H9 (cell line): ENCODE measurements around the gene GRIK1. TPM values are rescaled to one million over a fixed set of nuclear protein-coding genes. Genes with fewer than 3 reads are reported as not detected.

Experiments used
- DNase-seq: peaks from one replicate; pipeline ENCODE4 v3.0.0-alpha.2; 2017
- H2AFZ ChIP-seq: one replicate; pipeline ENCODE4 v1.6.1; 2013; ENCODE audit warnings: mild to moderate bottlenecking, low read length, control low read depth, moderate library complexity
- H2AK5ac ChIP-seq: 2 replicates; pipeline ENCODE4 v1.6.1; 2013; ENCODE audit warnings: low read length, control low read depth, mixed read lengths; ENCODE audit not compliant: insufficient read length
- H2BK120ac ChIP-seq: one replicate; pipeline ENCODE4 v1.6.1; 2013; ENCODE audit warnings: low read depth, mild to moderate bottlenecking, low read length, control low read depth, inconsistent platforms; ENCODE audit not compliant: poor library complexity, severe bottlenecking
- H2BK12ac ChIP-seq: 2 replicates; pipeline ENCODE4 v1.6.1; 2013; ENCODE audit warnings: low read length, control low read depth, mixed read lengths, low read depth; ENCODE audit not compliant: insufficient read length
- H2BK15ac ChIP-seq: 2 replicates; pipeline ENCODE4 v1.6.1; 2013; ENCODE audit warnings: low read depth, low read length, control low read depth
- H2BK20ac ChIP-seq: one replicate; pipeline ENCODE4 v1.6.1; 2013; ENCODE audit warnings: low read depth, mild to moderate bottlenecking, low read length, control low read depth, inconsistent platforms; ENCODE audit not compliant: poor library complexity, severe bottlenecking
- H2BK5ac ChIP-seq: 2 replicates; pipeline ENCODE4 v1.6.1; 2013; ENCODE audit warnings: low read length, control low read depth, mixed read lengths; ENCODE audit not compliant: insufficient read length
- H3K14ac ChIP-seq: 2 replicates; pipeline ENCODE4 v1.6.1; 2013; ENCODE audit warnings: low read length, control low read depth; ENCODE audit not compliant: insufficient read depth
- H3K18ac ChIP-seq: 2 replicates; pipeline ENCODE4 v1.6.1; 2013; ENCODE audit warnings: low read depth, mild to moderate bottlenecking, mixed read lengths, low read length, control low read depth; ENCODE audit not compliant: insufficient read length
- H3K23ac ChIP-seq: 2 replicates; pipeline ENCODE4 v1.6.1; 2013; ENCODE audit warnings: low read length, control low read depth, mixed read lengths, low read depth; ENCODE audit not compliant: insufficient read length
- H3K23me2 ChIP-seq: 2 replicates; pipeline ENCODE4 v1.6.1; 2013; ENCODE audit warnings: low read depth, mild to moderate bottlenecking, mixed read lengths, low read length, control low read depth; ENCODE audit not compliant: insufficient read length, poor library complexity, severe bottlenecking
- H3K27ac ChIP-seq: 2 replicates; pipeline ENCODE4 v1.5.1; 2013; ENCODE audit warnings: low read length, control low read depth, mixed read lengths, low read depth; ENCODE audit not compliant: insufficient read length
- H3K27me3 ChIP-seq: 2 replicates; pipeline ENCODE4 v1.6.1; 2013; ENCODE audit warnings: low read length, control low read depth, inconsistent platforms; ENCODE audit not compliant: insufficient read depth
- H3K4ac ChIP-seq: 2 replicates; pipeline ENCODE4 v1.6.1; 2013; ENCODE audit warnings: low read depth, mild to moderate bottlenecking, control low read depth, inconsistent platforms, low read length, moderate library complexity
- H3K4me1 ChIP-seq: 2 replicates; pipeline ENCODE4 v1.6.1; 2013; ENCODE audit warnings: low read length, control low read depth, inconsistent platforms; ENCODE audit not compliant: insufficient read depth
- H3K4me2 ChIP-seq: 2 replicates; pipeline ENCODE4 v1.6.1; 2013; ENCODE audit warnings: low read length, control low read depth, mixed read lengths; ENCODE audit not compliant: insufficient read length, insufficient read depth
- H3K56ac ChIP-seq: 2 replicates; pipeline ENCODE4 v1.6.1; 2013; ENCODE audit warnings: low read depth, mild to moderate bottlenecking, mixed read lengths, low read length, control low read depth; ENCODE audit not compliant: insufficient read length
- H3K79me1 ChIP-seq: 2 replicates; pipeline ENCODE4 v1.6.1; 2013; ENCODE audit warnings: low read depth, mild to moderate bottlenecking, moderate library complexity, low read length, control low read depth, inconsistent platforms; ENCODE audit not compliant: insufficient read depth, poor library complexity, severe bottlenecking
- H3K79me2 ChIP-seq: 2 replicates; pipeline ENCODE4 v1.6.1; 2013; ENCODE audit warnings: low read length, control low read depth, inconsistent platforms; ENCODE audit not compliant: insufficient read depth
- H3K9ac ChIP-seq: 2 replicates; pipeline ENCODE4 v1.6.1; 2013; ENCODE audit warnings: low read length, control low read depth, mixed read lengths; ENCODE audit not compliant: insufficient read length; ENCODE audit errors: extremely low read depth
- H3K9me3 ChIP-seq: one replicate; pipeline ENCODE4 v1.6.1; 2013; ENCODE audit warnings: low read depth, low read length, inconsistent platforms; ENCODE audit not compliant: control insufficient read depth
- H3T11ph ChIP-seq: one replicate; pipeline ENCODE4 v1.6.1; 2013; ENCODE audit warnings: mild to moderate bottlenecking, low read length, control low read depth, inconsistent platforms
- H4K20me1 ChIP-seq: one replicate; pipeline ENCODE4 v1.6.1; 2013; ENCODE audit not compliant: control insufficient read depth, insufficient read length, insufficient read depth
- H4K5ac ChIP-seq: 2 replicates; pipeline ENCODE4 v1.6.1; 2013; ENCODE audit warnings: low read depth, mild to moderate bottlenecking, mixed read lengths, low read length, control low read depth; ENCODE audit not compliant: insufficient read length
- H4K8ac ChIP-seq: replicated peaks from 2 replicates; pipeline ENCODE4 v1.6.1; 2013; ENCODE audit warnings: low read length, control low read depth, mixed read lengths, low read depth; ENCODE audit not compliant: insufficient read length
- H4K91ac ChIP-seq: 2 replicates; pipeline ENCODE4 v1.6.1; 2013; ENCODE audit warnings: low read depth, mild to moderate bottlenecking, moderate library complexity, mixed read lengths, low read length, control low read depth; ENCODE audit not compliant: insufficient read length
- H3K27ac Mint-ChIP-seq, 3 experiments: 2 replicates in 2 of 3; 3 replicates in 1 of 3; pipeline ENCODE4 v1.8.0; 2020 to 2021; ENCODE audit warnings: mixed read lengths in 3 of 3, mild to moderate bottlenecking in 1 of 3, moderate library complexity in 1 of 3
- H3K27me3 Mint-ChIP-seq: 2 replicates; pipeline ENCODE4 v1.8.0; 2021; ENCODE audit warnings: low read depth, mild to moderate bottlenecking, moderate library complexity, mixed read lengths
- H3K36me3 Mint-ChIP-seq, 3 experiments: 2 replicates in 2 of 3; 3 replicates in 1 of 3; pipeline ENCODE4 v1.8.0; 2020 to 2021; ENCODE audit warnings: low read depth in 3 of 3, mixed read lengths in 3 of 3; ENCODE audit not compliant: insufficient read depth in 1 of 3
- H3K4me1 Mint-ChIP-seq, 2 experiments: 2 replicates each; pipeline ENCODE4 v1.8.0; 2020; ENCODE audit warnings: mixed read lengths in 2 of 2
- H3K4me3 Mint-ChIP-seq, 2 experiments: 2 replicates in 1 of 2; 3 replicates in 1 of 2; pipeline ENCODE4 v1.8.0; 2020 to 2021; ENCODE audit warnings: mild to moderate bottlenecking in 2 of 2, mixed read lengths in 2 of 2, moderate library complexity in 1 of 2
- H3K9me3 Mint-ChIP-seq, 2 experiments: 2 replicates in 1 of 2; 3 replicates in 1 of 2; pipeline ENCODE4 v1.8.0; 2020; ENCODE audit warnings: mild to moderate bottlenecking in 2 of 2, mixed read lengths in 2 of 2, moderate library complexity in 1 of 2
- CTCF ChIP-seq: fragments of 200-600 bp; sonication (generic); conservative IDR thresholded peaks from 3 replicates; pipeline ENCODE4 v1.8.0; 2021; ENCODE audit warnings: antibody characterized with exemption, mild to moderate bottlenecking
- WGBS: extraction: QIAGEN DNeasy Blood & Tissue Kit; methylation state at CpG from one replicate; pipeline ENCODE4 v1.1.7; 2013; ENCODE audit warnings: missing lambda C conversion rate, low lambda C conversion rate, mixed read lengths; ENCODE audit not compliant: insufficient read length; ENCODE audit errors: extremely low coverage; 5-methylcytosine and 5-hydroxymethylcytosine counted together
- total RNA-seq: library from RNA; stranded (reverse); gene quantifications from 2 replicates; pipeline ENCODE4 v1.2.1, GENCODE V29; 2021

GRIK1 gene
- total RNA-seq, 1 experiment from 2014 or later, result not detected

GRCh38 chr21:29670228-29670627, 269.6 kb downstream of the GRIK1 start:
- Histone ChIP-seq H3K9me3 (no peaks in the 10 kb centered on the region), H2AFZ (no peak overlapping the region), H4K20me1 (no peaks in the 10 kb centered on the region), H3K18ac (no peak overlapping the region), H3T11ph (no peak overlapping the region), H3K14ac (no peak overlapping the region), H2AK5ac (no peak overlapping the region), H2BK20ac (no peak overlapping the region), H4K91ac (no peak overlapping the region), H3K56ac (no peak overlapping the region), H3K79me2 (no peaks in the 10 kb centered on the region), H3K4ac (no peak overlapping the region), H3K4me1 (no peaks in the 10 kb centered on the region), H4K5ac (no peak overlapping the region), H3K27me3 (no peaks in the 10 kb centered on the region), H3K23me2 (no peaks in the 10 kb centered on the region), H3K4me2 (no peak overlapping the region), H3K9ac (no peak overlapping the region), H2BK12ac (no peak overlapping the region), H3K79me1 (no peaks in the 10 kb centered on the region), H4K8ac (no peak overlapping the region), H2BK5ac (no peak overlapping the region), H2BK120ac (no peak overlapping the region), H2BK15ac (no peak overlapping the region), H3K23ac (no peak overlapping the region), H3K27ac (no peak overlapping the region)
- Mint-ChIP-seq H3K27me3 (no peaks in the 10 kb centered on the region), H3K27ac (peak overlapping the region in 1 of 3 experiments; percentile 47; a peak in 1 of 7 replicates), H3K4me3 (no peak overlapping the region), H3K4me1 (peaks cover 9 to 16% of the 10 kb centered on the region in 2 experiments), H3K9me3 (no peaks in the 10 kb centered on the region; a peak in 2 of 5 replicates), H3K36me3 (peaks cover 0 to 2% (median 0%) of the 10 kb centered on the region in 3 experiments; a peak in 1 of 7 replicates)
- no peak for DNase-seq
- no CpG with 5 or more reads among the region's 2 CpGs for WGBS
- no peak for TF ChIP-seq CTCF
